ENCODE measurements around the gene TTLL8. TPM values are rescaled to one million over a fixed set of nuclear protein-coding genes. Genes with fewer than 3 reads are reported as not detected.

TTLL8 gene
- total RNA-seq, 3 donors from 2014 or later = not detected

GRCh38 chr22:50008151-50009040, 49.7 kb downstream of the TTLL8 start:
- Mint-ChIP-seq H3K4me3 (no peak overlapping the region), H3K4me1 (ENCODE audit: low read depth) (peaks cover 19% of the 10 kb centered on the region), H3K9me3 (no peaks in the 10 kb centered on the region), H3K36me3 (ENCODE audit: insufficient read depth) (no peaks in the 10 kb centered on the region), H3K27me3 (ENCODE audit: low read depth) (peaks cover 13% of the 10 kb centered on the region)
- no peak for ATAC-seq
- DNase-seq = no peak

- Mint-ChIP-seq H3K27me3 (ENCODE audit: low read depth) (peaks cover 17% of the 10 kb centered on the region), H3K36me3 (ENCODE audit: insufficient read depth) (no peaks in the 10 kb centered on the region), H3K9me3 (no peaks in the 10 kb centered on the region), H3K4me3 (no peak overlapping the region), H3K4me1 (ENCODE audit: low read depth) (peaks cover 17% of the 10 kb centered on the region)
- ATAC-seq (no peak), DNase-seq (no peak)
Observed at GRCh38 chr22:50007057-50007511, 51.0 kb downstream of the TTLL8 start.

GRCh38 chr22:50004918-50005317, 53.2 kb downstream of the TTLL8 start:
- no peak for DNase-seq
- Mint-ChIP-seq H3K9me3 (no peaks in the 10 kb centered on the region), H3K4me1 (ENCODE audit: low read depth) (peaks cover 7% of the 10 kb centered on the region), H3K4me3 (no peak overlapping the region), H3K36me3 (ENCODE audit: insufficient read depth) (no peaks in the 10 kb centered on the region), H3K27me3 (ENCODE audit: low read depth) (peaks cover 12% of the 10 kb centered on the region)
- no peak for ATAC-seq

GRCh38 chr22:50002791-50003190, 55.3 kb downstream of the TTLL8 start:
- Mint-ChIP-seq H3K4me3 (no peak overlapping the region), H3K4me1 (ENCODE audit: low read depth) (peaks cover 7% of the 10 kb centered on the region), H3K36me3 (ENCODE audit: insufficient read depth) (no peaks in the 10 kb centered on the region), H3K9me3 (no peaks in the 10 kb centered on the region), H3K27me3 (ENCODE audit: low read depth) (peaks cover 13% of the 10 kb centered on the region)
- ATAC-seq (no peak), DNase-seq (no peak)

DNA sequence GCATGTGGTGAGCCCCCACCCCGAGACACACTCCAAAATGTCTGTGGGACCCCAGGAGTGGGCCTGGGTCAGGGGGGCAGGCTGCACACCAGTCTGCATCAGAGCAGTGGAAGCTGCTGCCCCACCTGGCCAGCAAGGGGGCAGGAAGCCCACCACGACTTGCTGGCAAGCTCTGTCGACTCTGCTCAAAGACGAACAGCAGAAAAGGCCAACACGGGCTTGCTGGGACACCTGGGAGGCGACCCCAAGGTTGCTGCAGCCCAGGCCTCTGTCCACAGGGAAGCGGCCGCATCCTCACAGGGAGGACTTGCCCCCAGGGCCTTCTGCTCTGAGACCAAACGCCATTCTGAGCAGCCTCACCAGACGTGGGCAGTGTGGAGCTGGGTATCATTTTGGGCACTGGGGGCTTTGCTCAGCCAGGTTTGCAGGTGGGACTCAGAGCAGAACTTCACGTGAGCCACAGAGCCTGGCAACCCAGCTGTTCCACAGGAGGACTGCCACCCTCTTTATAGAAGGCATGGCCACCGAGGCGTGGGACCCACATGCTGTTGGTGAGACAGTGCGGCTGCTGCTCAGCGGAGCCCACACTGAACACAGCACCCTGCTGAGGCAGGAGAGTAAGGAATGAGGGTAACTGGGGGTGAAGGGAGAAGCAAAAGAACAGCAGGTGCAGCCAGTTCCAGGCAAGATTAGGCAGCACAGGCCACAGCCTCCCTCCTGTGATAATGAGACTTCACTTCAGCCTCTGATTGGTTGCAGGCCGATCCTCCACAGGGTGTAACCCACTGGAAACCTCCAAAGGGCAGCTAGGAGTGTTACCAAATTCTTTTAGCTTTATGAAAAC, 56.5 kb downstream of the TTLL8 start:
- Mint-ChIP-seq H3K4me3 (no peak overlapping the region), H3K27me3 (ENCODE audit: low read depth) (peaks cover 13% of the 10 kb centered on the region), H3K36me3 (ENCODE audit: insufficient read depth) (no peaks in the 10 kb centered on the region), H3K9me3 (no peaks in the 10 kb centered on the region), H3K4me1 (ENCODE audit: low read depth) (peaks cover 7% of the 10 kb centered on the region)
- ATAC-seq = no peak
- no peak for DNase-seq

DNA sequence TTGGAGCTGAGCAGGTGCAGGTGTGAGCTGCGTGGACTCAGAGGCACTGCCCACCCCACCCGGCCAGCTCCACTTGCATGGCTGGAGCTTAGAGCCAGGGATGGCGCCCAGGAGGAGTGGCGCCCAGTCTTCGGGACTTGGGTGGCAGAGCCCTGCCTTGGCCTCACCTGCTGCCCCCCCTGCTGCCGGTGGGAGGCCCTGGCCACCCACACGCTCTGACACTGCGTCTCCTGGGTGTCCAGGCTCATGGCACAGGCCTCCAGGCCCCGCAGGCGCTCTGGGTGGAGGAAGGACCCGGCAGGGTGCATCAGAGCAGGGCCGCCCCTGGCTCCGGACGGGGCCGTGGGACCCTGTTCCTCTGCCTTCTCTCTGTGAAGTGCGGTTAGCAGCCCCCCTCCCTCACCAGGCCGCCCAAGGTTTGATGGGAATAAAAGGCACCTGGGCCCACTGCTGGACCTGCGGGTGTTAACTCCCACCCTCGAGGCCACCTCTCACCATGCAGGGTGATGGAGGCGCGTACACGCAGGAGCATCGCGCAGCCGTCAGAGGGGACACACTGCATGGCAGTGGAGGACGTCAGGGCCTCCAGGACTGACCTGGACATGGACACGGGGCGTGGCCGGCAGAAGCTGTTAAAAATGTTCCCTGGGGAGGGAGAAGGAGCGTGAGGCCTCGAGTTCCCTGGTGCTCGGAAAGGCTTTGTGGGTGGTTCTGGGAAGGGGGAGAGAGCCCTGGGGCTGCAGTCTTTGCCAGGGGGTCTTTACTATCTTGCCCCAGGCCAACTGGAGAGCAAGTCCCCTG, 57.3 kb downstream of the TTLL8 start:
- H3K27me3 Mint-ChIP-seq (ENCODE audit: low read depth) = peaks cover 13% of the 10 kb centered on the region
- no peak for ATAC-seq
- H3K4me3 Mint-ChIP-seq = no peak overlapping the region
- no peak for DNase-seq
- H3K9me3 Mint-ChIP-seq = no peaks in the 10 kb centered on the region
- H3K4me1 Mint-ChIP-seq (ENCODE audit: low read depth) = peaks cover 7% of the 10 kb centered on the region
- H3K36me3 Mint-ChIP-seq (ENCODE audit: insufficient read depth) = no peaks in the 10 kb centered on the region

GRCh38 chr22:49999946-50000586, 58.0 kb downstream of the TTLL8 start:
- Mint-ChIP-seq H3K27me3 (ENCODE audit: low read depth) (peaks cover 11% of the 10 kb centered on the region), H3K36me3 (ENCODE audit: insufficient read depth) (no peaks in the 10 kb centered on the region), H3K4me1 (ENCODE audit: low read depth) (peaks cover 5% of the 10 kb centered on the region), H3K4me3 (no peak overlapping the region), H3K9me3 (no peaks in the 10 kb centered on the region)
- ATAC-seq (no peak), DNase-seq (no peak)

- Mint-ChIP-seq H3K27me3 (ENCODE audit: low read depth) (peaks cover 11% of the 10 kb centered on the region), H3K4me3 (no peak overlapping the region), H3K36me3 (ENCODE audit: insufficient read depth) (no peaks in the 10 kb centered on the region), H3K9me3 (no peaks in the 10 kb centered on the region), H3K4me1 (ENCODE audit: low read depth) (peaks cover 2% of the 10 kb centered on the region)
- no peak for DNase-seq
- ATAC-seq = peak; percentile 57 to 69
Observed at GRCh38 chr22:49999063-49999945, 58.8 kb downstream of the TTLL8 start.

- Mint-ChIP-seq H3K4me3 (no peak overlapping the region), H3K36me3 (ENCODE audit: insufficient read depth) (no peaks in the 10 kb centered on the region), H3K4me1 (ENCODE audit: low read depth) (peaks cover 2% of the 10 kb centered on the region), H3K9me3 (no peaks in the 10 kb centered on the region), H3K27me3 (ENCODE audit: low read depth) (peaks cover 11% of the 10 kb centered on the region)
- ATAC-seq (no peak), DNase-seq (no peak)
Observed at GRCh38 chr22:49998718-49999062, 59.4 kb downstream of the TTLL8 start.

DNA sequence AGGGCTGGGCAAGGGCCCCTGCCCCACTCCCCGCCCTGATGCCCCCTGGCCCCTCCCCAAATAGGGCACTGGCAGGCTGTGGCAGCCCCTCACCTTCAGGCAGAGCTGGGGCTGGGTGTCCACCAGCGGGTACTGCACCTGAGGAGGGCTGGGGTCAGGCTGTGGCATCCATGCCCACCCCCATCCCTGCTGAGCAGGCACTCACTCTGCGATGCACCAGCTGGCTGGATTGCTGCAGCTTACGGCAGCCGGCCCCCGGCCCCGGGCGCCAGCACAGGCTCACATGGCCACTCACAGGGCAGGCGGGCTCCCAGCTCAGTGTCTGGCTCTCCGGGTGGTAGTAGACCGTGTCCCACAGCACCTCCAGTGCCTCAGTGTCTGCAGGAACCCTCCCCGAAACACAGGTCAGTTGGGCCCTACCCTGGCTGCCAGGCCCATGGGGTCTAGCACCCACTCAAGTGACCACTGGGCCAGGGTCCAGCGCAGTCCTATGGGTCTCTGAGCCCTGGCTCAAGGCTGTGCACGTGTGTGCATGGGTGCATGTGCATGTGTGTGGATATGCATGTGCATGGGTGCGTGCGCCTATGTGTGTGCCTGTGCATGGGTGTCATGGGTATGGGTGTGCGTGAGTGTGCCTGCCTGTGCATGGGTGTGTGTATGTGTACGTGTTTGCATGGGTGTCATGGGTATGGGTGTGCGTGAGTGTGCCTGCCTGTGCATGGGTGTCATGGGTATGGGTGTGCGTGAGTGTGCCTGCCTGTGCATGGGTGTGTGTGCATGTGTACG, 60.0 kb downstream of the TTLL8 start:
- H3K27me3 Mint-ChIP-seq (ENCODE audit: low read depth) = peaks cover 11% of the 10 kb centered on the region
- DNase-seq = no peak
- H3K4me3 Mint-ChIP-seq = no peak overlapping the region
- no peak for ATAC-seq
- H3K36me3 Mint-ChIP-seq (ENCODE audit: insufficient read depth) = no peaks in the 10 kb centered on the region
- peaks cover 6% of the 10 kb centered on the region for H3K4me1 Mint-ChIP-seq (ENCODE audit: low read depth)
- H3K9me3 Mint-ChIP-seq = no peaks in the 10 kb centered on the region

GRCh38 chr22:49997251-49997599, 60.9 kb downstream of the TTLL8 start:
- no peak for DNase-seq

GRCh38 chr22:49996518-49997250, 61.4 kb downstream of the TTLL8 start:
- Mint-ChIP-seq H3K4me1 (ENCODE audit: low read depth) (peaks cover 6% of the 10 kb centered on the region), H3K4me3 (no peak overlapping the region), H3K36me3 (ENCODE audit: insufficient read depth) (no peaks in the 10 kb centered on the region), H3K27me3 (ENCODE audit: low read depth) (peaks cover 7% of the 10 kb centered on the region), H3K9me3 (no peaks in the 10 kb centered on the region)
- DNase-seq (no peak), ATAC-seq (no peak)

More at GRCh38 chr22:49997251-49997599, 60.9 kb downstream of the TTLL8 start:
- Mint-ChIP-seq H3K9me3 (no peaks in the 10 kb centered on the region), H3K36me3 (ENCODE audit: insufficient read depth) (no peaks in the 10 kb centered on the region), H3K4me1 (ENCODE audit: low read depth) (peaks cover 6% of the 10 kb centered on the region), H3K27me3 (ENCODE audit: low read depth) (peaks cover 7% of the 10 kb centered on the region), H3K4me3 (no peak overlapping the region)
- no peak for ATAC-seq
